Measurements from ENCODE around the gene DNASE1L3. TPM values are rescaled to one million over a fixed set of nuclear protein-coding genes. Genes with fewer than 3 reads are reported as not detected.

Gene DNASE1L3
- total RNA-seq (ENCODE audit: low replicate concordance): not detected in 2 replicates
- long read RNA-seq: 0 reads

GRCh38 chr3:58210761-58211460 lies at the start of gene DNASE1L3:
DNASE1L3 (minus strand) TSS chr3:58210972; CDS start chr3:58210906, 66 bp downstream.
- no peak for DNase-seq (ENCODE audit: extremely low spot score, unreplicated experiment)
- Mint-ChIP-seq H3K27ac (no peak within 1 kb of the TSS), H3K4me1 (ENCODE audit: unreplicated experiment) (peaks cover 5% of the 10 kb centered on the region), H3K4me3 (no peak within 1 kb of the TSS), H3K27me3 (peaks cover 7% of the 10 kb centered on the region), H3K36me3 (no peaks in the 10 kb centered on the region), H3K9me3 (no peaks in the 10 kb centered on the region)
- TF ChIP-seq CTCF (conservative IDR thresholded peaks at IDR 0.05): no peak

GRCh38 chr3:58260261-58260731 lies 49.5 kb upstream of the DNASE1L3 start:
- H3K27me3 Mint-ChIP-seq: no peaks in the 10 kb centered on the region
- peaks cover 15% of the 10 kb centered on the region for H3K36me3 Mint-ChIP-seq
- DNase-seq (ENCODE audit: extremely low spot score, unreplicated experiment): no peak
- TF ChIP-seq CTCF (conservative IDR thresholded peaks at IDR 0.05): no peak
- H3K9me3 Mint-ChIP-seq: no peaks in the 10 kb centered on the region
- no peak overlapping the region for H3K4me3 Mint-ChIP-seq
- no peak overlapping the region for H3K27ac Mint-ChIP-seq
- peaks cover 4% of the 10 kb centered on the region for H3K4me1 Mint-ChIP-seq (ENCODE audit: unreplicated experiment)

- peaks cover 15% of the 10 kb centered on the region for H3K36me3 Mint-ChIP-seq
- H3K27ac Mint-ChIP-seq: peak overlapping the region; percentile 11
- H3K4me1 Mint-ChIP-seq (ENCODE audit: unreplicated experiment): peaks cover 8% of the 10 kb centered on the region
- no peaks in the 10 kb centered on the region for H3K9me3 Mint-ChIP-seq
- no peak for DNase-seq (ENCODE audit: extremely low spot score, unreplicated experiment)
- H3K4me3 Mint-ChIP-seq: no peak overlapping the region
- no peak for TF ChIP-seq CTCF (conservative IDR thresholded peaks at IDR 0.05)
- no peaks in the 10 kb centered on the region for H3K27me3 Mint-ChIP-seq
Observed at GRCh38 chr3:58258392-58259055, 47.8 kb upstream of the DNASE1L3 start.

- TF ChIP-seq CTCF (conservative IDR thresholded peaks at IDR 0.05): no peak
- no peaks in the 10 kb centered on the region for H3K9me3 Mint-ChIP-seq
- no peak for DNase-seq (ENCODE audit: extremely low spot score, unreplicated experiment)
- H3K4me3 Mint-ChIP-seq: no peak overlapping the region
- no peak overlapping the region for H3K27ac Mint-ChIP-seq
- peaks cover 10% of the 10 kb centered on the region for H3K36me3 Mint-ChIP-seq
- no peaks in the 10 kb centered on the region for H3K27me3 Mint-ChIP-seq
- peaks cover 16% of the 10 kb centered on the region for H3K4me1 Mint-ChIP-seq (ENCODE audit: unreplicated experiment)
Observed at GRCh38 chr3:58256511-58256910, 45.7 kb upstream of the DNASE1L3 start.

- Mint-ChIP-seq H3K9me3 (no peaks in the 10 kb centered on the region), H3K4me1 (ENCODE audit: unreplicated experiment) (peaks cover 16% of the 10 kb centered on the region), H3K4me3 (no peak overlapping the region), H3K36me3 (peaks cover 10% of the 10 kb centered on the region), H3K27me3 (no peaks in the 10 kb centered on the region), H3K27ac (no peak overlapping the region)
- TF ChIP-seq CTCF (conservative IDR thresholded peaks at IDR 0.05): no peak
- no peak for DNase-seq (ENCODE audit: extremely low spot score, unreplicated experiment)
Observed at GRCh38 chr3:58256061-58256460, 45.3 kb upstream of the DNASE1L3 start.
